ENCODE measurements around the gene CDH6. TPM values are rescaled to one million over a fixed set of nuclear protein-coding genes. Genes with fewer than 3 reads are reported as not detected.

CDH6 gene
- polyA plus RNA-seq, 12 donors, result 1.2 to 8.7 (median 3.7) TPM; not detected in 1

DNA sequence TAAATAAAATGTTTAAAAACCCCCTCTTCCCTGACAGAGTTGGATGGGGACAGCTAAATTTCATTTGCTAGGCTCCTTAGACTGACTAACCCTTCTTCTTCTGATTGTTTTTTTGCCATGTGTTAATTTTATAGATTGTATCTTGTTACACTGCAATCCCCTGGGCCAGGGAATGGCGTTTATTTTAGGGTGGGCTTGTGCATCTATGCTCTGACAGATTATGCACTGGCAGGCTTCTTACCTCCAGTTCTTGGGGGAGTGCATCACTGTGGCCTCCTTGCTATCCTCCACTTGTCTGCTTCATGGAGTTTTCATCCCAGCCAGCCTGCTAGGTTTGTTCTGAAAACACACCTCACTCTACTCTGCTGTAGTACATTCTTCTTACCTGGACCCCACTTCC, 178.6 kb downstream of the CDH6 start:
- no peak for DNase-seq

DNA sequence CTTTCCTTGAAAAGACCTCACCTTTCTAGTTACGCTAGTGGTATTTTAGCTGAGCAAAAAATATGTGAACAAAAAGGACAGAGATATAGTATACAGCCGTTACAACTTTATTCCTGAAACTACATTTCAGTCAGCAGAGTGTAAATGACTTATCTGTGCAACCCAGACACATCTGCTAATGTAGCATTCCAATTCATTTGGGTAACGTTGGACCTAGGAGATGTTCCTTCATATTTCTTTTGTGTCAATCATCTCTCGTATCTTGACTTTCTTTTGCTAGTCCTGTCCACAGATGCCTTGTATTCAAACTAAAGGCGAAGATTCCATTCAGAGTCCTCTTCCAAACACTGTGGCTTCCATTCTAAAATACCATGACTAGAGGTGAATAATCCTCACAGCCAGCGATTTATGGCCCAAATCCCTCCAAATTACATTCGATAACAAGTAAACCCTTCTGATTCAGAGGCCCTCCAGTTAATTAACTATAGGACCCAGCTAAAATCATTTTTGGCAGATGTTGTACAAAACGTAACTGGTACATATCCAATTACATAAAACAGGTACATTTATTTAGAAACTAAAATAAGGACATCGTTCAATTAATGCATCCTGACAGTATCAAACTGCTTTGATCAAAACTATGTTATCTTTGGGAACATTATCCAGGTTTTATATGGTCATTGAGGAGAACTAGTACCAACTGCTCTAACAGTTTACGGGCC, 182.7 kb downstream of the CDH6 start:
- no peak for DNase-seq

DNA sequence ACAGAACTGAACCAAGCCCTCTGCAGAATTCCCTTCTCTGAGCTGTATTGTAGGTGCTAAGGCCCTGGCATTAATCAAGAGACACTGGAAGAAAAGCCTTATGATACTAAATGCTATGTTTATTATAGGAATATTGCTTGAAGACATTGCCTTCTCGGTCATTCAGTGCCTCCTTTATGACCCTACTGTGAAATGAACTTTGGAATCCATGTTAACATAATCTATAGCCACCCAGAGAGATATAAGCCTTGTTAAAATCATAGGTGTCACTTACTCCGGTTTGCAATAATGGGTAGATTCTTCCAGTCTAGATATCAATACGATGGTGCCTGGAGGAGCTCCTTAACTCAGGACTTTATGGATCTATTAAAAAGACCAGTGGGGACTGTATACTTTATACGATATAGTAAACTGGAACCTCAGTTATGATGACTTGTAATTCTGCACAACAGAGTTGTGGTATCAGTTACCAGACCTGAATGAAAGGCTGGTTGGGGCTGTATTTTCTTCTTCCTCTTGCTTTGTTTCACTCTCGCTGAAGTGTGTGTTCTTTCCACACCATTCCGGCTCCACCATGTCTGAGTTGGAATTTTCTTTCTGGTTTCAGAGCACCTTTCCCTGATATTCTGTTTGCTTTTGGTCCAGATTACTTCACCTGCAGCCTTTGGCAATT, 183.9 kb downstream of the CDH6 start:
- DNase-seq, result no peak

DNA sequence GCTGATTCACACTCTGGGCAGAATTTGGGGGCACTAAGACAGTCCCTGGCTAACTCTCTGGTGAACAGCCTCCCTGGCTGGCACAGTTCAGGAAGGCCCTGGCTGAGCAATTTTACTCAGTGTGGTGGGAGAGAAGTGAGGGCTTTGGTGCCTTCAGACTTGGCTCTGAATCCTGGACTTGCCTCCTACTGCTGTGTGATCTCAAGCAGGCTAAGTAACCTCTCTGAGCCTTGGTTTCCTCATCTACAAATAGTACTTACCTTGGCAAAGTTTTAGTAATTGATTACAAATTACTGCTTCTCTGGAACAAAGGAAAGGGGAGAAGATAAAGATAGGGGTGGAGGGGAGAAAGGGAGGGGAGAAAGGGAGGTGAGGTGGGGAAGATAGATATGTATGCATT, 184.7 kb downstream of the CDH6 start:
- no peak for DNase-seq
